Measurements from ENCODE around the gene THAP11. TPM values are rescaled to one million over a fixed set of nuclear protein-coding genes. Genes with fewer than 3 reads are reported as not detected.

THAP11 gene
- total and polyA plus RNA-seq, 2 of the 13 experiments (the other 11 are each of a cell fraction or from before 2014, with no cell fraction given) = 44.2 to 53.4 TPM

DNA sequence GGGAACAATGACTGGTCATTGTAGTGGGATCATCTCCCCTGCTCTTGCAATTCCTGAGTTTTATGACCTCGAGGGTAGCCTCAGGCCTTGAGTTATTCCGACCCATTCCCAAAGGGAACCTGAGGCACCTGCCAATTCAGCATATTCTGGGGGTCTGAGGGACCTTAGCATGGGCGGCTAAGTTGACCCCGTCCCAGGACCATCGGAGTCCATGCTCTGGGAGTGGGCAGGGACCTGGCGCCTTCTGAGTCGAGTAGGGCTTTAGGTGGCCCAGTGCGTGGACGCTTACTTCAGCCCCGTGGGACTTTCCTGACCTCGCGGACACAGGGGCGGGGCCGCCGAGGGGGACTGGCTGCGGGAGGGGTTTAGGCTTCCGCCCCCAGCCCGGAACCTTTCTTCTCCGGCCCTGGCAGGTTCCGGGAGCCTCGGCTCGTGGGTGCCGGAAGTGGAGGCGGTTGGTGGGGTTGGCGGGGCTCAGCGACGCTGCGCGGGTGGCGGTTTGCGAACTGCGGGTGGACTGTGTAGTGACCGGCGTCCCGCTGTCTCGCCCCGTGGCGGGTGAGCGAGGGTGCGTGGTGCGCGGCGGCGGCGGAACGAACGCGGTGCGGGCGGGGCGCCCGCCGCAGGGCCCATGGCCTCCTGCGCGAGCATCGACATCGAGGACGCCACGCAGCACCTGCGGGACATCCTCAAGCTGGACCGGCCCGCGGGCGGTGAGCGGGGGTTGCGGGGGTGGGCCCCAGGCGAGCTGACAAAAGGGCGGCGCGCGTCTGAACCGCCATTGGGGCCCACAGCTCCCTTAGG lies 30.7 kb downstream of the THAP11 start, which contains the start of gene EDC4 (continued):
- TF ChIP-seq ZNF276 (CRISPR knock-in tag; IDR thresholded peaks at IDR 0.05; ENCODE audit: low read depth) (no peak), ZBTB8A (CRISPR knock-in tag; IDR thresholded peaks at IDR 0.05; ENCODE audit: borderline replicate concordance, low read depth) (no peak), CENPX (CRISPR knock-in tag; IDR thresholded peaks at IDR 0.05) (no peak), ZNF609 (CRISPR knock-in tag; IDR thresholded peaks at IDR 0.05; ENCODE audit: borderline replicate concordance) (peak; percentile 13; the same call in 1 of the 2 replicates), ZNF232 (CRISPR knock-in tag; IDR thresholded peaks at IDR 0.05; ENCODE audit: borderline replicate concordance) (no peak), SNAPC2 (CRISPR knock-in tag; IDR thresholded peaks at IDR 0.05) (peak; percentile 42; the same call in 1 of the 2 replicates), ATF2 (CRISPR knock-in tag; IDR thresholded peaks at IDR 0.05) (0 out of 2 replicates have a peak, but pooled peaks have one; percentile 58), FOXJ3 (CRISPR knock-in tag; IDR thresholded peaks at IDR 0.05; ENCODE audit: borderline replicate concordance) (no peak), DZIP1 (CRISPR knock-in tag; IDR thresholded peaks at IDR 0.05) (0 out of 2 replicates have a peak, but pooled peaks have one; percentile 71), MLX (CRISPR knock-in tag; IDR thresholded peaks at IDR 0.05) (0 out of 2 replicates have a peak, but pooled peaks have one; percentile 30), ZFP36L2 (CRISPR knock-in tag; IDR thresholded peaks at IDR 0.05) (peak; percentile 70; the same call in 1 of the 2 replicates), SMARCC2 (IDR thresholded peaks at IDR 0.05) (no peak), ZBTB38 (CRISPR knock-in tag; IDR thresholded peaks at IDR 0.05) (peak; percentile 96)
- TF ChIP-seq, protein P1, sequence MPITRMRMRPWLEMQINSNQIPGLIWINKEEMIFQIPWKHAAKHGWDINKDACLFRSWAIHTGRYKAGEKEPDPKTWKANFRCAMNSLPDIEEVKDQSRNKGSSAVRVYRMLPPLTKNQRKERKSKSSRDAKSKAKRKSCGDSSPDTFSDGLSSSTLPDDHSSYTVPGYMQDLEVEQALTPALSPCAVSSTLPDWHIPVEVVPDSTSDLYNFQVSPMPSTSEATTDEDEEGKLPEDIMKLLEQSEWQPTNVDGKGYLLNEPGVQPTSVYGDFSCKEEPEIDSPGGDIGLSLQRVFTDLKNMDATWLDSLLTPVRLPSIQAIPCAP (CRISPR knock-in tag; IDR thresholded peaks at IDR 0.05; ENCODE audit: low read depth) = no peak

Measured in HepG2 (cell line).